Mesenchymal stem cell (in vitro differentiated cells and primary cell): ENCODE results near the gene ZNF710.

Experiments
- DNase-seq: peaks from one replicate; pipeline ENCODE4 v3.0.0-alpha.2; 2013
- H2AFZ ChIP-seq: one replicate; pipeline ENCODE4 v1.6.1; 2013; ENCODE audit warnings: low read depth, mild to moderate bottlenecking, control low read depth, inconsistent platforms, low read length, moderate library complexity
- H2AK5ac ChIP-seq: 2 replicates; pipeline ENCODE4 v1.6.1; 2013; ENCODE audit warnings: low read length, moderate library complexity, mild to moderate bottlenecking, inconsistent platforms; ENCODE audit not compliant: severe bottlenecking
- H2BK120ac ChIP-seq: one replicate; pipeline ENCODE4 v1.6.1; 2013; ENCODE audit warnings: low read depth, mild to moderate bottlenecking, inconsistent platforms, low read length, moderate library complexity
- H2BK12ac ChIP-seq, 2 experiments: one replicate each; pipeline ENCODE4 v1.6.1; 2013; ENCODE audit warnings: inconsistent platforms in 2 of 2, low read length in 2 of 2, mild to moderate bottlenecking in 2 of 2, moderate library complexity in 2 of 2, control low read depth in 1 of 2
- H2BK15ac ChIP-seq: one replicate; pipeline ENCODE4 v1.6.1; 2013; ENCODE audit warnings: mild to moderate bottlenecking, low read depth, inconsistent platforms; ENCODE audit not compliant: poor library complexity, severe bottlenecking
- H2BK5ac ChIP-seq: 2 replicates; pipeline ENCODE4 v1.6.1; 2013; ENCODE audit warnings: low read depth, mild to moderate bottlenecking, low read length, control low read depth, inconsistent platforms; ENCODE audit not compliant: poor library complexity, severe bottlenecking
- H3K14ac ChIP-seq, 2 experiments: one replicate each; pipeline ENCODE4 v1.6.1; 2013; ENCODE audit warnings: inconsistent platforms in 2 of 2, low read length in 2 of 2, control low read depth in 1 of 2, mild to moderate bottlenecking in 1 of 2, moderate library complexity in 1 of 2
- H3K18ac ChIP-seq, 2 experiments: one replicate each; pipeline ENCODE4 v1.6.1; 2013; ENCODE audit warnings: inconsistent platforms in 2 of 2, low read length in 2 of 2, control low read depth in 1 of 2, low read depth in 1 of 2, mild to moderate bottlenecking in 1 of 2
- H3K23ac ChIP-seq, 2 experiments: one replicate each; pipeline ENCODE4 v1.6.1; 2013; ENCODE audit warnings: inconsistent platforms in 2 of 2, low read length in 2 of 2, mild to moderate bottlenecking in 2 of 2, moderate library complexity in 2 of 2, control low read depth in 1 of 2
- H3K27ac ChIP-seq: 2 replicates; pipeline ENCODE4 v1.5.1; 2013; ENCODE audit warnings: mild to moderate bottlenecking, moderate library complexity, low read length, control low read depth, inconsistent platforms; ENCODE audit not compliant: poor library complexity, severe bottlenecking
- H3K27me3 ChIP-seq, 2 experiments: 2 replicates each; pipeline versions ENCODE4 v1.6.1 to v1.7.0; 2013; ENCODE audit warnings: low read length in 2 of 2, mild to moderate bottlenecking in 2 of 2, moderate library complexity in 2 of 2, control low read depth in 1 of 2, inconsistent platforms in 1 of 2; ENCODE audit not compliant: control insufficient read depth in 1 of 2, insufficient read depth in 1 of 2
- H3K36me3 ChIP-seq, 2 experiments: 2 replicates each; pipeline versions ENCODE4 v1.6.1 to v1.7.0; 2013; ENCODE audit warnings: low read length in 2 of 2, control low read depth in 1 of 2, inconsistent platforms in 1 of 2, low read depth in 1 of 2, mild to moderate bottlenecking in 1 of 2; ENCODE audit not compliant: insufficient read depth in 2 of 2, control insufficient read depth in 1 of 2
- H3K4ac ChIP-seq, 2 experiments: one replicate each; pipeline ENCODE4 v1.6.1; 2013; ENCODE audit warnings: inconsistent platforms in 2 of 2, low read length in 2 of 2, mild to moderate bottlenecking in 2 of 2, moderate library complexity in 2 of 2, control low read depth in 1 of 2, low read depth in 1 of 2
- H3K4me1 ChIP-seq: 2 replicates; pipeline ENCODE4 v1.6.1; 2013; ENCODE audit warnings: low read depth, low read length, control low read depth; ENCODE audit not compliant: control insufficient read depth, insufficient read depth
- H3K4me2 ChIP-seq: 2 replicates; pipeline ENCODE4 v1.6.1; 2013; ENCODE audit warnings: low read length, mild to moderate bottlenecking, inconsistent platforms; ENCODE audit not compliant: poor library complexity, severe bottlenecking
- H3K4me3 ChIP-seq, 2 experiments: 2 replicates each; pipeline versions ENCODE4 v1.5.1 to v1.7.0; 2013; ENCODE audit warnings: low read length in 2 of 2, mild to moderate bottlenecking in 2 of 2, control low read depth in 1 of 2, low read depth in 1 of 2; ENCODE audit not compliant: insufficient read depth in 1 of 2
- H3K79me1 ChIP-seq: replicated peaks from 2 replicates; pipeline ENCODE4 v1.6.1; 2013; ENCODE audit warnings: mild to moderate bottlenecking, control low read depth, low read length, inconsistent platforms; ENCODE audit not compliant: poor library complexity, severe bottlenecking
- H3K9ac ChIP-seq: 2 replicates; pipeline ENCODE4 v1.7.0; 2013; ENCODE audit warnings: mild to moderate bottlenecking, low read length, moderate library complexity
- H3K9me3 ChIP-seq: 2 replicates; pipeline ENCODE4 v1.7.0; 2013; ENCODE audit warnings: mild to moderate bottlenecking, low read length; ENCODE audit not compliant: control insufficient read depth
- H4K8ac ChIP-seq: one replicate; pipeline ENCODE4 v1.6.1; 2013; ENCODE audit warnings: inconsistent platforms, mild to moderate bottlenecking, low read length, moderate library complexity
- H4K91ac ChIP-seq: one replicate; pipeline ENCODE4 v1.6.1; 2013; ENCODE audit warnings: mild to moderate bottlenecking, low read length, inconsistent platforms
- WGBS: methylation state at CpG from one replicate; pipeline ENCODE4 v1.1.7; 2013; ENCODE audit warnings: mixed read lengths; 5-methylcytosine and 5-hydroxymethylcytosine counted together

Gene ZNF710

DNA sequence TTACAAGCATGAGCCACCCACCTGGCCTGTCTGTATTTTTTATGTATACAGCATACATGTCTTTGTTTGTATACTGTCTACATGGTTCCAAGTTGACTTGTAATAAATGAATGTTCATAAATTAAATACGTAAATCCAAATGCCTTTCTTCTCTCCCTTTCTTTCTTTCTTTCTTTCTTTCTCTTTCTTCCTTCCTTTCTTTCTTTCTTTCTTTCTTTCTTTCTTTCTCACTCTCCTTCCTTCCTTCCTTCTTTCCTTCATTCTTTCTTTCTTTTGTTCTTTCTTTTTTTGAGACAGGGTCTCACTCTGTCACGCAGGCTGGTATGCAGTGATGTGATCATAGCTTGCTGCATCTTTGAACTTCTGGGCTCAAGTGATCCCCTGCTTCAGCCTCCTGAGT, 17.1 kb upstream of the ZNF710 start:
- Histone ChIP-seq H3K4ac (no peak overlapping the region), H4K91ac (no peak overlapping the region), H3K14ac (no peak overlapping the region), H2BK5ac (no peak overlapping the region), H4K8ac (no peak overlapping the region), H2AFZ (no peak overlapping the region), H3K36me3 (no peaks in the 10 kb centered on the region), H3K4me1 (no peaks in the 10 kb centered on the region), H3K18ac (no peak overlapping the region), H3K79me1 (no peaks in the 10 kb centered on the region), H3K9me3 (peaks cover 6% of the 10 kb centered on the region), H2BK120ac (no peak overlapping the region), H2BK12ac (no peak overlapping the region), H3K27ac (no peak overlapping the region), H3K9ac (no peak overlapping the region), H3K27me3 (peaks cover 15 to 36% of the 10 kb centered on the region in 2 experiments), H3K23ac (no peak overlapping the region), H2BK15ac (no peak overlapping the region), H2AK5ac (no peak overlapping the region), H3K4me2 (no peak overlapping the region), H3K4me3 (no peak overlapping the region)
- WGBS, result 94% methylated on average over 2 of the region's 2 CpGs
- DNase-seq, result no peak

DNA sequence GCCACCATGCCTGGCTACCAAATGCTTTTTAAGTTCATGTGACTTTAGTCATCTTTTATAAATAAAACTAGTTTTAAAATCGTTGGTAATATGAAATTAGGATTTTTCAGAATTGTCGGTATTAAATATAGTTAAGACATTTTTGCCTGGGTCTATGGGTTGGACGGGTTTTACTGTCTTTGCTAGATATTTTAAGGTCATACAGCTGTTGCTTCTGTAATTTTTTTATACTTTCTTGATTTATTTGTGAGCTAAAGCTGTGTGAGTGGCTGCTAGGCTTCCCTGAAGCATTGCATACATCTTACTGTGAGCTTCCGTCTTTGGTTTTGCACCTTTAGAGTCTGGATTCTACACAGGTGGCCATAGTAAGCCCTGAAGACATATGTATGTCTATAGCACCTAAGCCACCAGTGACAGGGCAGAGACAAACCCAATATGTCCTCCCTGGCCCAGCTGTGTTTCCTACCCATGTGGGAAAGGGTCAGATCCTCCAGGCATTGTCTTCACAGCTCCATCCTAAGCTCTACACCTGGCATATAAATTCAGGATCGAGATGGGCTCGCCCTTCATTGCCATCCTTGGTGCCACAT, 16.6 kb upstream of the ZNF710 start:
- no peak overlapping the region for H2BK120ac ChIP-seq
- H3K4me1 ChIP-seq, result no peaks in the 10 kb centered on the region
- no peak overlapping the region for H3K4ac ChIP-seq
- H3K4me2 ChIP-seq, result no peak overlapping the region
- no peak overlapping the region for H2AK5ac ChIP-seq
- H3K9ac ChIP-seq, result no peak overlapping the region
- H3K18ac ChIP-seq, result no peak overlapping the region
- H3K4me3 ChIP-seq, result no peak overlapping the region
- no peak overlapping the region for H2AFZ ChIP-seq
- no peak overlapping the region for H3K27ac ChIP-seq
- no peaks in the 10 kb centered on the region for H3K79me1 ChIP-seq
- WGBS, result 74% methylated on average over 4 of the region's 6 CpGs
- H3K23ac ChIP-seq, result no peak overlapping the region
- H3K14ac ChIP-seq, result no peak overlapping the region
- peaks cover 15 to 36% of the 10 kb centered on the region in 2 experiments for H3K27me3 ChIP-seq
- no peak overlapping the region for H4K91ac ChIP-seq
- no peak overlapping the region for H4K8ac ChIP-seq
- H2BK5ac ChIP-seq, result no peak overlapping the region
- no peak for DNase-seq
- H3K9me3 ChIP-seq, result peaks cover 6% of the 10 kb centered on the region
- H3K36me3 ChIP-seq, result no peaks in the 10 kb centered on the region
- no peak overlapping the region for H2BK12ac ChIP-seq
- H2BK15ac ChIP-seq, result no peak overlapping the region

DNA sequence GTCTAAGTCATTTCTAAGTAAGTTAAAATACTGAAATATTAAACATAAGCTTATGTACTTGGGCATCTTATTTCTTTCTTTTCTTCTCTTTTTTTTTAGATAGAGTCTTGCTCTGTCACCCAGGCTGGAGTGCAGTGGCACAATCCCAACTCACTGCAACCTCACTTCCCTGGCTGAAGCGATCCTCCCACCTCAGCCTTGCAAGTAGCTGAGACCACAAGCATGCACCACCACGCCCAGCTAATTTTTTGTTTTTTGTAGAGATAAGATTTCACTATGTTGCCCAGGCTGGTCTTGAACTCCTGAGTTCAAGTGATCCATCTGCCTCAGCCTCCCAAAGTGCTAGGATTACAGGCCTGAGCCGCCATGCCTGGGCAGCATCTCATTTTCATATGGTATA, 16.0 kb upstream of the ZNF710 start:
- H4K91ac ChIP-seq, result no peak overlapping the region
- H4K8ac ChIP-seq, result no peak overlapping the region
- H3K27me3 ChIP-seq, result peaks cover 15 to 36% of the 10 kb centered on the region in 2 experiments
- no peak overlapping the region for H3K23ac ChIP-seq
- 100% methylated on average over 2 of the region's 3 CpGs for WGBS
- H2AFZ ChIP-seq, result no peak overlapping the region
- H3K9me3 ChIP-seq, result peaks cover 6% of the 10 kb centered on the region
- no peak overlapping the region for H3K4me3 ChIP-seq
- no peak overlapping the region for H3K9ac ChIP-seq
- no peak overlapping the region for H3K27ac ChIP-seq
- H2BK15ac ChIP-seq, result no peak overlapping the region
- no peak overlapping the region for H3K4me2 ChIP-seq
- no peaks in the 10 kb centered on the region for H3K36me3 ChIP-seq
- no peak overlapping the region for H2BK5ac ChIP-seq
- no peak overlapping the region for H2BK120ac ChIP-seq
- H3K4me1 ChIP-seq, result no peaks in the 10 kb centered on the region
- no peak overlapping the region for H3K14ac ChIP-seq
- no peak overlapping the region for H3K18ac ChIP-seq
- no peaks in the 10 kb centered on the region for H3K79me1 ChIP-seq
- no peak overlapping the region for H3K4ac ChIP-seq
- H2BK12ac ChIP-seq, result no peak overlapping the region
- no peak for DNase-seq
- no peak overlapping the region for H2AK5ac ChIP-seq

DNA sequence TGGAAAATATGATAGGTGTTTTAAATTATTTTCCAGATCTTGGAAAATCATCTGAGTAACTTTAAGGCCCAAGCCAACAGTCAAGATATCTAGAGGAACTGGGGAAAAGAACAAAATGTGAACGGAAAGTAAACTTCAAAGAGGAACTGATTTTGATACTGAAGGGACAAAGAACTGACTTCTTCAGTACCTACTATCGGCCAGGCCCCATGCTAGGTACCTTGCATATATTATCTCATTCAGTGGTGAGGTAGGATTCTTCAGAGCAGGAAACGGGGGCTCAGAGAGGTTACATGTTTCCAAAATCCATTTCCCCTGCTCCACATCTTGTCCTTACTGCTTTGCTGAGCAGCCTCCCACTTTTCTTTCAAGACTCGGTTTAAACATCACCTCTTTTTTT, 9.8 kb upstream of the ZNF710 start:
- no peak overlapping the region for H2AFZ ChIP-seq
- no peak overlapping the region for H3K18ac ChIP-seq
- H2BK12ac ChIP-seq, result no peak overlapping the region
- H3K23ac ChIP-seq, result no peak overlapping the region
- no peak overlapping the region for H4K91ac ChIP-seq
- H3K14ac ChIP-seq, result no peak overlapping the region
- no peak for DNase-seq
- no peak overlapping the region for H2BK15ac ChIP-seq
- H2BK120ac ChIP-seq, result no peak overlapping the region
- no peak overlapping the region for H2BK5ac ChIP-seq
- H4K8ac ChIP-seq, result no peak overlapping the region
- H3K36me3 ChIP-seq, result no peaks in the 10 kb centered on the region
- WGBS, result 95% methylated on average over 3 of the region's 4 CpGs
- H3K4me2 ChIP-seq, result no peak overlapping the region
- H2AK5ac ChIP-seq, result no peak overlapping the region
- H3K79me1 ChIP-seq, result no peaks in the 10 kb centered on the region
- H3K27me3 ChIP-seq, result no peaks in the 10 kb centered on the region
- H3K4ac ChIP-seq, result no peak overlapping the region
- H3K4me1 ChIP-seq, result no peaks in the 10 kb centered on the region
- no peaks in the 10 kb centered on the region for H3K9me3 ChIP-seq
- H3K27ac ChIP-seq, result no peak overlapping the region
- H3K4me3 ChIP-seq, result no peak overlapping the region
- no peak overlapping the region for H3K9ac ChIP-seq
